Chondrocyte (in vitro differentiated cells): ENCODE data around the gene KLHL33. TPM values are rescaled to one million over a fixed set of nuclear protein-coding genes. Genes with fewer than 3 reads are reported as not detected.

Source experiments
- DNase-seq: peaks from one replicate; pipeline ENCODE4 v3.0.0; 2021; ENCODE audit warnings: mixed read lengths, low spot score
- H3K27ac Mint-ChIP-seq: one replicate; pipeline ENCODE4 v1.8.0; 2021; ENCODE audit warnings: mild to moderate bottlenecking, moderate library complexity, mixed read lengths; ENCODE audit not compliant: unreplicated experiment
- H3K27me3 Mint-ChIP-seq: 2 replicates; pipeline ENCODE4 v1.8.0; 2021; ENCODE audit warnings: low read depth, mixed read lengths
- H3K36me3 Mint-ChIP-seq: 2 replicates; pipeline ENCODE4 v1.8.0; 2021; ENCODE audit warnings: low read depth, mixed read lengths
- H3K4me1 Mint-ChIP-seq: 2 replicates; pipeline ENCODE4 v1.8.0; 2021; ENCODE audit warnings: low read depth, mild to moderate bottlenecking, mixed read lengths
- H3K4me3 Mint-ChIP-seq: one replicate; pipeline ENCODE4 v1.8.0; 2021; ENCODE audit warnings: mild to moderate bottlenecking, moderate library complexity, mixed read lengths; ENCODE audit not compliant: unreplicated experiment
- H3K9me3 Mint-ChIP-seq: 2 replicates; pipeline ENCODE4 v1.8.0; 2021; ENCODE audit warnings: low read depth, mixed read lengths
- CTCF ChIP-seq: fragments of 200-600 bp; sonication (generic); IDR thresholded peaks from 2 replicates; pipeline ENCODE4 v1.5.0; 2021; ENCODE audit warnings: antibody characterized with exemption, mild to moderate bottlenecking, moderate library complexity
- total RNA-seq: library from RNA; stranded (reverse); gene quantifications from 3 replicates; pipeline ENCODE4 v1.2.1, GENCODE V29; 2021

The KLHL33 gene
- total RNA-seq, 1 donor from 2014 or later, result not detected

GRCh38 chr14:20416223-20416622 is 19.7 kb downstream of the KLHL33 start:
- no peak overlapping the region for H3K27ac Mint-ChIP-seq
- no peaks in the 10 kb centered on the region for H3K9me3 Mint-ChIP-seq
- H3K27me3 Mint-ChIP-seq, result no peaks in the 10 kb centered on the region
- DNase-seq, result no peak
- no peak for TF ChIP-seq CTCF
- no peak overlapping the region for H3K4me3 Mint-ChIP-seq
- H3K4me1 Mint-ChIP-seq, result peaks cover 19% of the 10 kb centered on the region
- no peaks in the 10 kb centered on the region for H3K36me3 Mint-ChIP-seq

- peaks cover 2% of the 10 kb centered on the region for H3K36me3 Mint-ChIP-seq
- no peaks in the 10 kb centered on the region for H3K27me3 Mint-ChIP-seq
- H3K4me3 Mint-ChIP-seq, result no peak overlapping the region
- TF ChIP-seq CTCF, result peak; percentile 83
- DNase-seq, result no peak
- no peak overlapping the region for H3K27ac Mint-ChIP-seq
- peaks cover 23% of the 10 kb centered on the region for H3K4me1 Mint-ChIP-seq
- no peaks in the 10 kb centered on the region for H3K9me3 Mint-ChIP-seq
These were observed 20.2 kb downstream of the KLHL33 start for GRCh38 chr14:20415782-20416206.

GRCh38 chr14:20413744-20414082 is 22.3 kb downstream of the KLHL33 start:
- Mint-ChIP-seq H3K27me3 (no peaks in the 10 kb centered on the region), H3K4me1 (peaks cover 31% of the 10 kb centered on the region), H3K27ac (peak overlapping the region; percentile 97), H3K9me3 (no peaks in the 10 kb centered on the region), H3K36me3 (peaks cover 2% of the 10 kb centered on the region), H3K4me3 (peak overlapping the region; percentile 94)
- DNase-seq, result no peak
- TF ChIP-seq CTCF, result no peak

GRCh38 chr14:20412876-20413743 is 22.9 kb downstream of the KLHL33 start, which contains the start of gene TEP1:
TEP1 (minus strand) TSS chr14:20413501; CDS start chr14:20408439, 5,062 bp downstream.
- peak within 1 kb of the TSS; percentile 97 for H3K27ac Mint-ChIP-seq
- H3K4me1 Mint-ChIP-seq, result peaks cover 31% of the 10 kb centered on the region
- peaks cover 3% of the 10 kb centered on the region for H3K36me3 Mint-ChIP-seq
- peak; percentile 18 for TF ChIP-seq CTCF
- no peaks in the 10 kb centered on the region for H3K9me3 Mint-ChIP-seq
- DNase-seq, result no peak
- H3K4me3 Mint-ChIP-seq, result peak within 1 kb of the TSS; percentile 94
- H3K27me3 Mint-ChIP-seq, result no peaks in the 10 kb centered on the region

DNA sequence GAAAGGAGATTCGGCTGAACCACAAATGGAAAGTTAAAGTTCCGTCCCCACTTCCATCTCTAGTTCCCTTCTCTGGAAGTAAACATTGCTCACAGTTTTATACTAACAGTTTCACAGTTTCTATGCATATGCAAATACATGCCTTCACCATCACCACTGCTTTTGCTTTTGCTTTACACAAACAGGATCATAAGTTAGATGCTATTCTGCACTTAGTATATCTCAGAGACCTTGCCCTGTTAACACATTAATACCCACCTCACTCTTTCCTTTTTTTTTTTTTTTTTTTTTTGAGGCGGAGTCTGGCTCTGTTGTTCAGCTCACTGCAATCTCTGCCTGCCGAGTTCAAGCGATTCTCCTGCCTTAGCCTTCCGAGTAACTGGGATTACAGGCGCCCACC is 23.6 kb downstream of the KLHL33 start:
- TF ChIP-seq CTCF, result no peak
- peak overlapping the region; percentile 94 for H3K4me3 Mint-ChIP-seq
- peaks cover 31% of the 10 kb centered on the region for H3K4me1 Mint-ChIP-seq
- H3K27ac Mint-ChIP-seq, result peak overlapping the region; percentile 97
- no peaks in the 10 kb centered on the region for H3K27me3 Mint-ChIP-seq
- H3K9me3 Mint-ChIP-seq, result no peaks in the 10 kb centered on the region
- peaks cover 10% of the 10 kb centered on the region for H3K36me3 Mint-ChIP-seq
- no peak for DNase-seq
